Upper lobe of left lung (tissue), 6 donors: ENCODE data around the gene DIP2C. TPM values are rescaled to one million over a fixed set of nuclear protein-coding genes. Genes with fewer than 3 reads are reported as not detected.

Source experiments
- ATAC-seq, 2 donors: fragments of 200-7000 bp; cut with Tn5 transposase; one replicate each; pipeline ENCODE4 v1.9.1; 2022; ENCODE audit warnings: mild to moderate bottlenecking in 2 of 2, moderate library complexity in 2 of 2; ENCODE audit not compliant: low FRiP score in 2 of 2
- DNase-seq, 2 donors: peaks; one replicate each; pipeline ENCODE4 v3.0.0-alpha.2; 2019 to 2020
- H3K27ac ChIP-seq, 4 donors: fragments of 200-600 bp; sonication (generic); one replicate each; pipeline ENCODE4 v1.5.1; 2016 to 2019
- H3K27me3 ChIP-seq, 4 donors: fragments of 200-600 bp; sonication (generic); one replicate each; pipeline ENCODE4 v1.5.1; 2017 to 2019
- H3K36me3 ChIP-seq, 4 donors: fragments of 200-600 bp; sonication (generic); one replicate each; pipeline ENCODE4 v1.5.1; 2016 to 2019
- H3K4me1 ChIP-seq, 4 donors: fragments of 200-600 bp; sonication (generic); one replicate each; pipeline ENCODE4 v1.5.1; 2018 to 2019
- H3K4me3 ChIP-seq, 4 donors: fragments of 200-600 bp; sonication (generic); one replicate each; pipeline ENCODE4 v1.5.1; 2017 to 2019; ENCODE audit warnings: mild to moderate bottlenecking in 2 of 4, moderate library complexity in 1 of 4
- H3K9me3 ChIP-seq, 4 donors: fragments of 200-600 bp; sonication (generic); one replicate each; pipeline ENCODE4 v1.5.1; 2018 to 2019
- CTCF ChIP-seq, 6 experiments: fragments of 450-650 bp in 4 of 6; fragments of 200-600 bp in 2 of 6; sonication (generic) in 2 of 6; IDR thresholded peaks; one replicate each; pipeline ENCODE4 v1.5.1; 2016 to 2019; ENCODE audit warnings: antibody characterized with exemption in 6 of 6
- EP300 ChIP-seq, 4 donors: sonication (generic); formaldehyde crosslinking; IDR thresholded peaks; one replicate each; pipeline ENCODE4 v1.5.1; 2017; ENCODE audit warnings: antibody characterized with exemption in 4 of 4, control low read depth in 2 of 4
- POLR2A ChIP-seq, 4 donors: fragments of 450-650 bp; IDR thresholded peaks; one replicate each; pipeline ENCODE4 v1.5.1; 2016 to 2017; ENCODE audit warnings: antibody characterized with exemption in 4 of 4, mild to moderate bottlenecking in 2 of 4
- POLR2AphosphoS5 ChIP-seq, 2 donors: sonication (generic); formaldehyde crosslinking; IDR thresholded peaks; one replicate each; pipeline ENCODE4 v1.5.1; 2017; ENCODE audit warnings: antibody characterized with exemption in 2 of 2
- WGBS, 2 donors: methylation state at CpG; one replicate each; pipeline ENCODE4 v1.1.5; 2017 to 2018; 5-methylcytosine and 5-hydroxymethylcytosine counted together
- total RNA-seq, 6 donors: library from RNA; depleted of rRNA in 4 of 6; stranded (reverse); fragments of >200 nt in 4 of 6; gene quantifications; one replicate each; pipeline versions ENCODE4 v1.1.0 to v1.2.1, GENCODE V29; 2016 to 2021
- donor health status: DM: no; HTN: no; CAD: no; lungs with moderate emphysema.
- donor health status: DM: no; HTN: yes; CAD: no; lungs with severe emphysema.

DIP2C gene
- total RNA-seq, 6 donors from 2014 or later = 11.6 to 32.5 (median 14.7) TPM

GRCh38 chr10:722281-723060 is 33.0 kb upstream of the DIP2C start:
- WGBS, 2 donors = 91% methylated on average over 22 to 26 of the region's 26 CpGs
- ATAC-seq (no peak), DNase-seq (peak in 1 of 2 donors; percentile 42)
- Histone ChIP-seq H3K27me3 (no peaks in the 10 kb centered on the region), H3K36me3 (no peaks in the 10 kb centered on the region), H3K4me3 (no peak overlapping the region), H3K4me1 (no peaks in the 10 kb centered on the region), H3K27ac (no peak overlapping the region), H3K9me3 (no peaks in the 10 kb centered on the region)
- TF ChIP-seq POLR2AphosphoS5 (IDR thresholded peaks at IDR 0.05) (no peak), CTCF (IDR thresholded peaks at IDR 0.05) (no peak), EP300 (IDR thresholded peaks at IDR 0.05) (no peak), POLR2A (IDR thresholded peaks at IDR 0.05) (no peak)

GRCh38 chr10:718143-718700 is 28.8 kb upstream of the DIP2C start:
- Histone ChIP-seq H3K36me3 (no peaks in the 10 kb centered on the region), H3K27me3 (no peaks in the 10 kb centered on the region), H3K4me1 (no peaks in the 10 kb centered on the region), H3K4me3 (no peak overlapping the region), H3K9me3 (peaks cover 0 to 12% (median 9%) of the 10 kb centered on the region in 4 donors), H3K27ac (no peak overlapping the region)
- WGBS, 2 donors = 96 to 97% methylated on average over 4 to 6 of the region's 6 CpGs
- TF ChIP-seq POLR2A (IDR thresholded peaks at IDR 0.05) = no peak
- TF ChIP-seq POLR2AphosphoS5 (IDR thresholded peaks at IDR 0.05) = no peak
- no peak for TF ChIP-seq EP300 (IDR thresholded peaks at IDR 0.05)
- no peak for TF ChIP-seq CTCF (IDR thresholded peaks at IDR 0.05)
- DNase-seq (no peak), ATAC-seq (no peak)

GRCh38 chr10:717458-717857 is 28.0 kb upstream of the DIP2C start:
- Histone ChIP-seq H3K36me3 (no peaks in the 10 kb centered on the region), H3K9me3 (peaks cover 0 to 12% (median 9%) of the 10 kb centered on the region in 4 donors), H3K4me3 (no peak overlapping the region), H3K27ac (no peak overlapping the region), H3K27me3 (no peaks in the 10 kb centered on the region), H3K4me1 (no peaks in the 10 kb centered on the region)
- no peak for TF ChIP-seq POLR2A (IDR thresholded peaks at IDR 0.05)
- TF ChIP-seq POLR2AphosphoS5 (IDR thresholded peaks at IDR 0.05) = no peak
- no peak for TF ChIP-seq EP300 (IDR thresholded peaks at IDR 0.05)
- DNase-seq (no peak), ATAC-seq (no peak)
- 93 to 94% methylated on average over 7 to 11 of the region's 11 CpGs for WGBS, 2 donors

GRCh38 chr10:716821-717220 is 27.4 kb upstream of the DIP2C start:
- 64% methylated on average over 5 of the region's 5 CpGs for WGBS, 2 donors
- Histone ChIP-seq H3K36me3 (no peaks in the 10 kb centered on the region), H3K27me3 (no peaks in the 10 kb centered on the region), H3K4me3 (no peak overlapping the region), H3K9me3 (peaks cover 0 to 12% (median 9%) of the 10 kb centered on the region in 4 donors), H3K27ac (no peak overlapping the region), H3K4me1 (no peaks in the 10 kb centered on the region)
- TF ChIP-seq EP300 (IDR thresholded peaks at IDR 0.05) (no peak), POLR2AphosphoS5 (IDR thresholded peaks at IDR 0.05) (no peak), POLR2A (IDR thresholded peaks at IDR 0.05) (no peak), CTCF (IDR thresholded peaks at IDR 0.05) (no peak)
- ATAC-seq (no peak), DNase-seq (no peak)

GRCh38 chr10:714214-714613 is 24.7 kb upstream of the DIP2C start:
- TF ChIP-seq POLR2A (IDR thresholded peaks at IDR 0.05) (no peak), EP300 (IDR thresholded peaks at IDR 0.05) (no peak)
- DNase-seq (no peak), ATAC-seq (no peak)
- Histone ChIP-seq H3K27ac (no peak overlapping the region), H3K9me3 (peaks cover 0 to 12% (median 9%) of the 10 kb centered on the region in 4 donors), H3K4me3 (no peak overlapping the region), H3K36me3 (no peaks in the 10 kb centered on the region), H3K27me3 (no peaks in the 10 kb centered on the region), H3K4me1 (no peaks in the 10 kb centered on the region)
- 75 to 96% methylated on average over 3 of the region's 3 CpGs for WGBS, 2 donors
